HepG2 (cell line): ENCODE data around the gene OR2V2. TPM values are rescaled to one million over a fixed set of nuclear protein-coding genes. Genes with fewer than 3 reads are reported as not detected.

Experiments used
- ARID2 ChIP-seq: sonication (generic); formaldehyde crosslinking; IDR thresholded peaks from 2 replicates; pipeline ENCODE4 v1.8.1; 2022; ENCODE audit warnings: mild to moderate bottlenecking, missing genetic modification reagents, borderline replicate concordance
- DNMT1 ChIP-seq: sonication (generic); formaldehyde crosslinking; IDR thresholded peaks from 2 replicates; pipeline ENCODE4 v1.5.1; 2020; ENCODE audit warnings: mild to moderate bottlenecking, missing genetic modification reagents
- ETV5 ChIP-seq: IDR thresholded peaks from 2 replicates; pipeline ENCODE4 v1.6.1; 2018; ENCODE audit warnings: missing biosample characterization, missing genetic modification reagents, inconsistent platforms, borderline replicate concordance
- HNF4A ChIP-seq: sonication (generic); formaldehyde crosslinking; IDR thresholded peaks from 2 replicates; pipeline ENCODE4 v1.4.0; 2020; ENCODE audit warnings: missing genetic modification reagents
- NBN ChIP-seq: fragments of 450-650 bp; conservative IDR thresholded peaks from 2 replicates; pipeline ENCODE4 v1.6.1; 2017
- NPAS2 ChIP-seq: sonication (generic); formaldehyde crosslinking; IDR thresholded peaks from 2 replicates; pipeline ENCODE4 v1.8.0; 2022; ENCODE audit warnings: mild to moderate bottlenecking, missing genetic modification reagents, borderline replicate concordance
- PRDM4 ChIP-seq: sonication (generic); formaldehyde crosslinking; IDR thresholded peaks from 2 replicates; pipeline ENCODE4 v1.9.0; 2021; ENCODE audit warnings: missing genetic modification reagents, borderline replicate concordance
- SCMH1 ChIP-seq: sonication (generic); formaldehyde crosslinking; IDR thresholded peaks from 2 replicates; pipeline ENCODE4 v1.9.0; 2021; ENCODE audit warnings: missing genetic modification reagents, mild to moderate bottlenecking, borderline replicate concordance
- SOX13 ChIP-seq, 3 experiments: fragments of 450-650 bp in 1 of 3; sonication (generic) in 1 of 3; formaldehyde crosslinking in 1 of 3; IDR thresholded peaks in 2 of 3; conservative IDR thresholded peaks in 1 of 3; 2 replicates each; pipeline versions ENCODE4 v1.5.0 to v1.6.1; 2016 to 2020; ENCODE audit warnings: antibody characterized with exemption in 1 of 3, mild to moderate bottlenecking in 1 of 3, missing compliant biosample characterization in 1 of 3, missing genetic modification reagents in 1 of 3, moderate library complexity in 1 of 3
- TARDBP ChIP-seq: sonication (generic); formaldehyde crosslinking; IDR thresholded peaks from 2 replicates; pipeline ENCODE4 v1.8.0; 2022; ENCODE audit warnings: mild to moderate bottlenecking, missing genetic modification reagents
- WIZ ChIP-seq: sonication (generic); formaldehyde crosslinking; IDR thresholded peaks from 2 replicates; pipeline ENCODE4 v1.5.1; 2020; ENCODE audit warnings: mild to moderate bottlenecking, missing genetic modification reagents
- ZBTB39 ChIP-seq: sonication (generic); formaldehyde crosslinking; IDR thresholded peaks from 2 replicates; pipeline ENCODE4 v1.5.0; 2020; ENCODE audit warnings: missing genetic modification reagents
- ZFX ChIP-seq: sonication (generic); formaldehyde crosslinking; IDR thresholded peaks from 2 replicates; pipeline ENCODE4 v1.4.0; 2020; ENCODE audit warnings: mild to moderate bottlenecking, low read depth, missing genetic modification reagents, moderate library complexity
- ZNF225 ChIP-seq: sonication (generic); formaldehyde crosslinking; IDR thresholded peaks from 2 replicates; pipeline ENCODE4 v1.4.0; 2020; ENCODE audit warnings: mild to moderate bottlenecking, missing genetic modification reagents
- ZNF264 ChIP-seq: sonication (generic); formaldehyde crosslinking; IDR thresholded peaks from 2 replicates; pipeline ENCODE4 v1.4.0; 2020; ENCODE audit warnings: missing genetic modification reagents
- ZNF274 ChIP-seq: sonication (generic); formaldehyde crosslinking; IDR thresholded peaks from 2 replicates; pipeline ENCODE4 v1.5.1; 2020; ENCODE audit warnings: mild to moderate bottlenecking, missing genetic modification reagents
- ZNF567 ChIP-seq: sonication (generic); formaldehyde crosslinking; IDR thresholded peaks from 2 replicates; pipeline ENCODE4 v1.8.1; 2023; ENCODE audit warnings: mild to moderate bottlenecking, missing genetic modification reagents, borderline replicate concordance
- ZNF670 ChIP-seq: sonication (generic); formaldehyde crosslinking; IDR thresholded peaks from 2 replicates; pipeline ENCODE4 v1.8.0; 2022; ENCODE audit warnings: mild to moderate bottlenecking, missing genetic modification reagents, borderline replicate concordance
- polyA plus RNA-seq, 8 experiments: library from polyadenylated mRNA; depleted of rRNA in 3 of 8; stranded (reverse) in 7 of 8; unstranded in 1 of 8; fragments of >200 nt; fragmentation: Illumina TruSeq in 4 of 8; extraction: Trizol in 4 of 8; gene quantifications; 2 replicates each; pipeline versions ENCODE4 v1.2.1 to v1.2.3, GENCODE V29; 2011 to 2016; ENCODE audit warnings: low read depth in 4 of 8, missing spikeins in 1 of 8, mixed read lengths in 1 of 8; ENCODE audit not compliant: insufficient read depth in 1 of 8
- total RNA-seq, 5 experiments: library from RNA; depleted of rRNA; stranded (reverse); fragments of >200 nt; fragmentation: Illumina TruSeq; extraction: Trizol; gene quantifications; 2 replicates each; pipeline ENCODE4 v1.2.3, GENCODE V29; 2016; ENCODE audit warnings: low read depth in 1 of 5
- TF ChIP-seq, protein P1 (sequence below), 2 experiments: sonication (generic) in 1 of 2; formaldehyde crosslinking in 1 of 2; IDR thresholded peaks; 2 replicates each; pipeline versions ENCODE4 v1.4.0 to v1.6.1; 2018 to 2020; ENCODE audit warnings: missing genetic modification reagents in 2 of 2, borderline replicate concordance in 1 of 2, low read depth in 1 of 2, mild to moderate bottlenecking in 1 of 2, missing biosample characterization in 1 of 2
- TF ChIP-seq, protein P2 (sequence below): sonication (generic); IDR thresholded peaks from 2 replicates; pipeline ENCODE4 v1.6.1; 2016; ENCODE audit warnings: low read depth, borderline replicate concordance

Gene OR2V2
- total and polyA plus RNA-seq, 2 of the 13 experiments (the other 11 are each of a cell fraction or from before 2014, with no cell fraction given): not detected

- TF ChIP-seq, protein P1, sequence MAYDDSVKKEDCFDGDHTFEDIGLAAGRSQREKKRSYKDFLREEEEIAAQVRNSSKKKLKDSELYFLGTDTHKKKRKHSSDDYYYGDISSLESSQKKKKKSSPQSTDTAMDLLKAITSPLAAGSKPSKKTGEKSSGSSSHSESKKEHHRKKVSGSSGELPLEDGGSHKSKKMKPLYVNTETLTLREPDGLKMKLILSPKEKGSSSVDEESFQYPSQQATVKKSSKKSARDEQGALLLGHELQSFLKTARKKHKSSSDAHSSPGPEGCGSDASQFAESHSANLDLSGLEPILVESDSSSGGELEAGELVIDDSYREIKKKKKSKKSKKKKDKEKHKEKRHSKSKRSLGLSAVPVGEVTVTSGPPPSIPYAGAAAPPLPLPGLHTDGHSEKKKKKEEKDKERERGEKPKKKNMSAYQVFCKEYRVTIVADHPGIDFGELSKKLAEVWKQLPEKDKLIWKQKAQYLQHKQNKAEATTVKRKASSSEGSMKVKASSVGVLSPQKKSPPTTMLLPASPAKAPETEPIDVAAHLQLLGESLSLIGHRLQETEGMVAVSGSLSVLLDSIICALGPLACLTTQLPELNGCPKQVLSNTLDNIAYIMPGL (CRISPR knock-in tag; IDR thresholded peaks at IDR 0.05; ENCODE audit: borderline replicate concordance in 1 of 2, low read depth in 1 of 2): peak; percentile 98 to 99
- no peak for TF ChIP-seq NBN
- TF ChIP-seq ZNF264 (CRISPR knock-in tag): 0 out of 2 replicates have a peak, but pooled peaks have one; percentile 69
- TF ChIP-seq ZNF225 (CRISPR knock-in tag): no peak
- TF ChIP-seq ARID2 (CRISPR knock-in tag): peak; percentile 61; the same call in 1 of the 2 replicates
- TF ChIP-seq, protein P2, sequence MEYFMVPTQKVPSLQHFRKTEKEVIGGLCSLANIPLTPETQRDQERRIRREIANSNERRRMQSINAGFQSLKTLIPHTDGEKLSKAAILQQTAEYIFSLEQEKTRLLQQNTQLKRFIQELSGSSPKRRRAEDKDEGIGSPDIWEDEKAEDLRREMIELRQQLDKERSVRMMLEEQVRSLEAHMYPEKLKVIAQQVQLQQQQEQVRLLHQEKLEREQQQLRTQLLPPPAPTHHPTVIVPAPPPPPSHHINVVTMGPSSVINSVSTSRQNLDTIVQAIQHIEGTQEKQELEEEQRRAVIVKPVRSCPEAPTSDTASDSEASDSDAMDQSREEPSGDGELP: peak; percentile 30; the same call in 1 of the 2 replicates
- no peak for TF ChIP-seq NPAS2
- TF ChIP-seq ZNF567 (CRISPR knock-in tag): no peak
- TF ChIP-seq PRDM4 (CRISPR knock-in tag): no peak
- peak; percentile 50; the same call in 1 of the 2 replicates for TF ChIP-seq ZNF274 (CRISPR knock-in tag)
- TF ChIP-seq WIZ: peak; percentile 59; the same call in 1 of the 2 replicates
- no peak for TF ChIP-seq SCMH1 (CRISPR knock-in tag)
- TF ChIP-seq ETV5 (CRISPR knock-in tag): peak; percentile 42; the same call in 1 of the 2 replicates
- TF ChIP-seq ZFX (CRISPR knock-in tag): peak; percentile 81
- TF ChIP-seq ZBTB39 (CRISPR knock-in tag): no peak
- peak; percentile 92 for TF ChIP-seq TARDBP
- TF ChIP-seq DNMT1 (CRISPR knock-in tag): peak; percentile 77
- TF ChIP-seq HNF4A (CRISPR knock-in tag): peak; percentile 52; the same call in 1 of the 2 replicates
- no peak for TF ChIP-seq SOX13 (IDR thresholded peaks at IDR 0.05)
- TF ChIP-seq SOX13 (CRISPR knock-in tag; conservative IDR thresholded peaks at IDR 0.05 in 1 of 2, IDR thresholded peaks at IDR 0.05 in 1 of 2): peak in 1 of 2 experiments; percentile 27; a peak in 1 of 4 replicates
- peak; percentile 35; the same call in 1 of the 2 replicates for TF ChIP-seq ZNF670
These were observed 44.3 kb downstream of the OR2V2 start (continued) for GRCh38 chr5:181191526-181192336.
